IPS-15b (cell line): Measurements from ENCODE around the gene N4BP2L2.

Source experiments
- H3K27me3 ChIP-seq: one replicate; pipeline ENCODE4 v1.6.1; 2013; ENCODE audit warnings: low read length; ENCODE audit not compliant: control insufficient read depth, insufficient read depth
- H3K36me3 ChIP-seq: one replicate; pipeline ENCODE4 v1.6.1; 2013; ENCODE audit warnings: low read length; ENCODE audit not compliant: control insufficient read depth, insufficient read depth
- H3K4me1 ChIP-seq: one replicate; pipeline ENCODE4 v1.6.1; 2013; ENCODE audit warnings: mild to moderate bottlenecking, low read length; ENCODE audit not compliant: control insufficient read depth, insufficient read depth
- H3K4me3 ChIP-seq: one replicate; pipeline ENCODE4 v1.5.1; 2013; ENCODE audit warnings: low read depth, low read length
- H3K9ac ChIP-seq: one replicate; pipeline ENCODE4 v1.6.1; 2013; ENCODE audit warnings: low read depth, mild to moderate bottlenecking, low read length
- H3K9me3 ChIP-seq: one replicate; pipeline ENCODE4 v1.6.1; 2013; ENCODE audit warnings: mild to moderate bottlenecking, low read length; ENCODE audit not compliant: control insufficient read depth, insufficient read depth

N4BP2L2 gene

GRCh38 chr13:32415019-32415418 is 123.6 kb downstream of the N4BP2L2 start:
- H3K27me3 ChIP-seq = peaks cover 4% of the 10 kb centered on the region
- H3K4me3 ChIP-seq = no peak overlapping the region
- no peaks in the 10 kb centered on the region for H3K9me3 ChIP-seq
- no peaks in the 10 kb centered on the region for H3K36me3 ChIP-seq
- H3K4me1 ChIP-seq = peaks cover 4% of the 10 kb centered on the region
- H3K9ac ChIP-seq = no peak overlapping the region

DNA sequence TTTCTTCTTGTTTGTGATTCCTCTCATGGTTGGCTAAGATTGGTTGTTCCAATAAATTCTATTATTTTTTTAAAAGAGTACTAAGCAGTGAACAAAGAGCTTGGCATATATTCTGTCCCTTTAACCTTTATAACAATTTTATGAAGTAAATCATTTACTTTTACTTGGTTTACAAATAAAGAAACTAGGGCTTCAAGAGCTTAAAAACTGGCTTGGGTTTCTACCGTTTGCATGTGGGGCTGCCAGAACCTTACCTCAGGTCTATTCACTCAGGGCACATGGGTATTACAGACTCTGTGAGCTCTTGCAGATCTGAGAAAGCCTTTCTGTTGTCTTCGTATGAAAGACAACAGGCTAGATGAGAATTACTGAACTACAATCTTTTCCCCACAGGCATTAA is 124.0 kb downstream of the N4BP2L2 start:
- no peaks in the 10 kb centered on the region for H3K36me3 ChIP-seq
- H3K4me1 ChIP-seq = peaks cover 4% of the 10 kb centered on the region
- H3K9me3 ChIP-seq = no peaks in the 10 kb centered on the region
- no peak overlapping the region for H3K9ac ChIP-seq
- H3K27me3 ChIP-seq = peaks cover 4% of the 10 kb centered on the region
- no peak overlapping the region for H3K4me3 ChIP-seq

DNA sequence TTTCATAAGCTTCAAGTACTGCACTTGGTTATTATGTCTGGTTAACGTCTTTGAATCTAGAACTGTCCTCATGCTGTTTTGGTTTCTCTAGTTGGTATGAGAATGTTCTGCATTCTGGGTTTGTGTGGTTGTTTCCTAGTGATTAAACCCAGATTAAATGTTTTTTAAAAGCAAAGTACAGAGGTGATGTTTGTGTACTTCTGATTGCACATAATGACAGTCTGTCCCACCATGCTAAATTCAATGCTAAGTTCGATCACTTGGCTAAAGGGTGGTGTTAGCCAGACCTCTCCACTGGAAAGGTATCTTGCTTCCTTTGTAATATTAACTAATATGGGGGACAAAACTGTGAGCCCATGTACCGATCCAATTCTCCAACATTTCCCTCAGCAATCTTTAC is 125.3 kb downstream of the N4BP2L2 start:
- Histone ChIP-seq H3K36me3 (no peaks in the 10 kb centered on the region), H3K4me1 (peaks cover 14% of the 10 kb centered on the region), H3K4me3 (no peak overlapping the region), H3K27me3 (peaks cover 8% of the 10 kb centered on the region), H3K9ac (no peak overlapping the region), H3K9me3 (no peaks in the 10 kb centered on the region)

GRCh38 chr13:32409561-32410421 is 128.8 kb downstream of the N4BP2L2 start:
- Histone ChIP-seq H3K27me3 (peaks cover 11% of the 10 kb centered on the region), H3K36me3 (no peaks in the 10 kb centered on the region), H3K4me1 (peaks cover 15% of the 10 kb centered on the region), H3K4me3 (peak overlapping the region; percentile 53), H3K9ac (no peak overlapping the region), H3K9me3 (no peaks in the 10 kb centered on the region)

DNA sequence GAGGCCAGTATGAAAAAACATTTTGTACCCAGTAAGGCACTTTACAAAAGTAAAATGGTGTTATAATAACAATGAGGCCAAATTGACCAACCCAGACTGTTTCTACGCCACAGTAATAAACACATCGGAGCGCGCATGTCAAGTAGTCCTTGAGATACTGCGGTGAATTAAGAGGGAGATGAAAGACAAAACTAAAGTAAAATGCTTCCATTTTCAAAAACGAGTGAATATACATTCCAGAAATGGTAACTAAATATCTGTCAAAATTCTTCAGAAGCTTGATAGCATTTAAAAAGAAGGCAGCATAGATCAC is 129.6 kb downstream of the N4BP2L2 start:
- H3K9me3 ChIP-seq = no peaks in the 10 kb centered on the region
- H3K9ac ChIP-seq = no peak overlapping the region
- H3K4me3 ChIP-seq = no peak overlapping the region
- H3K4me1 ChIP-seq = peaks cover 15% of the 10 kb centered on the region
- H3K27me3 ChIP-seq = peaks cover 11% of the 10 kb centered on the region
- H3K36me3 ChIP-seq = no peaks in the 10 kb centered on the region

GRCh38 chr13:32408296-32409000 is 130.1 kb downstream of the N4BP2L2 start:
- Histone ChIP-seq H3K9ac (no peak overlapping the region), H3K4me1 (peaks cover 15% of the 10 kb centered on the region), H3K4me3 (no peak overlapping the region), H3K9me3 (no peaks in the 10 kb centered on the region), H3K27me3 (peaks cover 11% of the 10 kb centered on the region), H3K36me3 (no peaks in the 10 kb centered on the region)

DNA sequence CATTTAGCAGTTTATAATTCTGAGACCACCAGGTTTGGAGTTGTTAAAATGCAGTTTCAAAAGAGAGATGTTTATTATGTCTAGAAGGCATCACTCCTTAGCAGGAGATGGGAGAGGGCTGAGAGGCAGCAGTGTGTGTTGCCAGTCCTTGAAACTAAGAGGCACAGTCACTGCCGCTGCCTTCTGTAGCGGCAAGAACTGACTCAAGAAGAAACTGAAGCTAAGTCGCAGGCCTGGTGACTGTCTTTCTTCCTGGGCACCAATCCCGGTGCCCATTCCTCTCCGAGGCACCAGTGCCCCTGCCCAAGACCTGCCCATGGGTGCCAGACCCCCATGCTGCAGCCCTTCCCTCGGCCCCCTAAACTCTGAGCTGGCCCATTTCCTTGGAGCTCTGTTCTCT is 130.7 kb downstream of the N4BP2L2 start:
- H3K36me3 ChIP-seq = no peaks in the 10 kb centered on the region
- H3K9me3 ChIP-seq = no peaks in the 10 kb centered on the region
- no peak overlapping the region for H3K9ac ChIP-seq
- H3K4me1 ChIP-seq = peaks cover 15% of the 10 kb centered on the region
- H3K4me3 ChIP-seq = no peak overlapping the region
- H3K27me3 ChIP-seq = peaks cover 11% of the 10 kb centered on the region

DNA sequence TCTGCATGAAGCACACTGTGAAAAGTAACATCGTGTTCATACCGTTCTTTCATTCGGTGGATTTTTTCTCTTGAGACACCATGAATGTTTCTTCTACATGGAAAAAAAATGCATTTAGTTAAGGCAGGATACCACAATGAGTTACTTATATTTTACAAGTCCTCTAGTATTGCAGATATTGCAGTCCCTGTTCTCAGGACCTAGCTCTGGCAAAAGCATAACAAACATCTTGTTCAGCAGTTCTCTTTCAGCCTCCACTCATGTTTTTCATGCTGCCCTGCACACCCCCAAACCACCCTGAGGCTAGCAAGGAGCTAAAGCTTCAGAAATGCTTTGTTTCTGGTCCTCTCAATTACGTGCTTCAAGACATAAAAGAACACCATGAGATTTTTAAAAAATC is 135.5 kb downstream of the N4BP2L2 start:
- Histone ChIP-seq H3K9ac (no peak overlapping the region), H3K27me3 (peaks cover under 1% of the 10 kb centered on the region), H3K9me3 (no peaks in the 10 kb centered on the region), H3K36me3 (no peaks in the 10 kb centered on the region), H3K4me3 (no peak overlapping the region), H3K4me1 (no peaks in the 10 kb centered on the region)

- H3K27me3 ChIP-seq = no peaks in the 10 kb centered on the region
- no peak overlapping the region for H3K4me3 ChIP-seq
- no peaks in the 10 kb centered on the region for H3K36me3 ChIP-seq
- no peak overlapping the region for H3K9ac ChIP-seq
- H3K4me1 ChIP-seq = peaks cover 13% of the 10 kb centered on the region
- no peaks in the 10 kb centered on the region for H3K9me3 ChIP-seq
These were observed 147.4 kb downstream of the N4BP2L2 start for GRCh38 chr13:32391101-32391619.

- Histone ChIP-seq H3K9ac (no peak overlapping the region), H3K4me3 (no peak overlapping the region), H3K27me3 (no peaks in the 10 kb centered on the region), H3K4me1 (peaks cover 13% of the 10 kb centered on the region), H3K9me3 (no peaks in the 10 kb centered on the region), H3K36me3 (no peaks in the 10 kb centered on the region)
These were observed 148.1 kb downstream of the N4BP2L2 start for GRCh38 chr13:32390484-32390883.

- no peaks in the 10 kb centered on the region for H3K27me3 ChIP-seq
- peaks cover 13% of the 10 kb centered on the region for H3K4me1 ChIP-seq
- no peaks in the 10 kb centered on the region for H3K36me3 ChIP-seq
- H3K9ac ChIP-seq = no peak overlapping the region
- H3K4me3 ChIP-seq = no peak overlapping the region
- H3K9me3 ChIP-seq = no peaks in the 10 kb centered on the region
These were observed 148.5 kb downstream of the N4BP2L2 start for GRCh38 chr13:32390048-32390447.

- no peak overlapping the region for H3K4me3 ChIP-seq
- H3K9ac ChIP-seq = no peak overlapping the region
- H3K36me3 ChIP-seq = no peaks in the 10 kb centered on the region
- no peaks in the 10 kb centered on the region for H3K27me3 ChIP-seq
- no peaks in the 10 kb centered on the region for H3K9me3 ChIP-seq
- H3K4me1 ChIP-seq = peaks cover 1% of the 10 kb centered on the region
These were observed 153.2 kb downstream of the N4BP2L2 start for GRCh38 chr13:32385410-32385809.
